ENCODE measurements around the gene ANXA2.

GRCh38 chr15:60301024-60301423 is 96.8 kb downstream of the ANXA2 start:
- TF ChIP-seq, protein P1, sequence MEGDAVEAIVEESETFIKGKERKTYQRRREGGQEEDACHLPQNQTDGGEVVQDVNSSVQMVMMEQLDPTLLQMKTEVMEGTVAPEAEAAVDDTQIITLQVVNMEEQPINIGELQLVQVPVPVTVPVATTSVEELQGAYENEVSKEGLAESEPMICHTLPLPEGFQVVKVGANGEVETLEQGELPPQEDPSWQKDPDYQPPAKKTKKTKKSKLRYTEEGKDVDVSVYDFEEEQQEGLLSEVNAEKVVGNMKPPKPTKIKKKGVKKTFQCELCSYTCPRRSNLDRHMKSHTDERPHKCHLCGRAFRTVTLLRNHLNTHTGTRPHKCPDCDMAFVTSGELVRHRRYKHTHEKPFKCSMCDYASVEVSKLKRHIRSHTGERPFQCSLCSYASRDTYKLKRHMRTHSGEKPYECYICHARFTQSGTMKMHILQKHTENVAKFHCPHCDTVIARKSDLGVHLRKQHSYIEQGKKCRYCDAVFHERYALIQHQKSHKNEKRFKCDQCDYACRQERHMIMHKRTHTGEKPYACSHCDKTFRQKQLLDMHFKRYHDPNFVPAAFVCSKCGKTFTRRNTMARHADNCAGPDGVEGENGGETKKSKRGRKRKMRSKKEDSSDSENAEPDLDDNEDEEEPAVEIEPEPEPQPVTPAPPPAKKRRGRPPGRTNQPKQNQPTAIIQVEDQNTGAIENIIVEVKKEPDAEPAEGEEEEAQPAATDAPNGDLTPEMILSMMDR (conservative IDR thresholded peaks at IDR 0.05; ENCODE audit: low read depth, low read length): no peak
- TF ChIP-seq EZH2 (IDR thresholded peaks at IDR 0.05; ENCODE audit: low read length, unreplicated experiment) (no peak), EZH2phosphoT487 (IDR thresholded peaks at IDR 0.05; ENCODE audit: borderline replicate concordance, low read length) (no peak)
